ENCODE results near the gene BANP.
"Not testable (repeated sequence)": the region's sequence is repeated elsewhere in the genome, so short reads cannot be mapped to it uniquely, and the experiment has no call there.

Gene BANP

GRCh38 chr16:88030961-88031360 is 79.7 kb downstream of the BANP start:
- DNase-seq (ENCODE audit: low read depth in 3 of 3): not testable (repeated sequence)

GRCh38 chr16:88033003-88033740 is 81.9 kb downstream of the BANP start:
- not testable (repeated sequence) for DNase-seq (ENCODE audit: low read depth in 3 of 3)

DNA sequence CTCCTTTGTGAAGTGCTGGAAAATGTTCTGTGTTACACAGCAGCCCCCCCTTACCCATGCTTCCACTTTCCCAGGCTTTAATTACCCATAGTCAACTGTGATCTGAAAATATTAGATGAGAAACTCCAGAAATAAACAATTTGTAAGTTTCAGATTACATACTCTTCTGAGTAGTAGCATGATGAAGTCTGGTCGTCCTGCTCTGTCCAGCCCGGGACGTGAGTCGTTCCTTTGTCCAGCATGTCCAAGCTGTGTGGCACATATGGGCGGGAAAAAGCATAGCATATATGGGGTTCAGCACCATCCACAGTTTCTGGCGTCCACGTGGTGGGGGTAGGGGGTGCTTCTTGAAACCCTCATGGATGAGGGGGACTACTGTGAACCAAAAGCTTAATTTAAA is 83.5 kb downstream of the BANP start:
- no peak for DNase-seq (ENCODE audit: low read depth in 3 of 3)

- DNase-seq (ENCODE audit: low read depth in 3 of 3): no peak
Measured at GRCh38 chr16:88035292-88035691, 84.1 kb downstream of the BANP start.

DNA sequence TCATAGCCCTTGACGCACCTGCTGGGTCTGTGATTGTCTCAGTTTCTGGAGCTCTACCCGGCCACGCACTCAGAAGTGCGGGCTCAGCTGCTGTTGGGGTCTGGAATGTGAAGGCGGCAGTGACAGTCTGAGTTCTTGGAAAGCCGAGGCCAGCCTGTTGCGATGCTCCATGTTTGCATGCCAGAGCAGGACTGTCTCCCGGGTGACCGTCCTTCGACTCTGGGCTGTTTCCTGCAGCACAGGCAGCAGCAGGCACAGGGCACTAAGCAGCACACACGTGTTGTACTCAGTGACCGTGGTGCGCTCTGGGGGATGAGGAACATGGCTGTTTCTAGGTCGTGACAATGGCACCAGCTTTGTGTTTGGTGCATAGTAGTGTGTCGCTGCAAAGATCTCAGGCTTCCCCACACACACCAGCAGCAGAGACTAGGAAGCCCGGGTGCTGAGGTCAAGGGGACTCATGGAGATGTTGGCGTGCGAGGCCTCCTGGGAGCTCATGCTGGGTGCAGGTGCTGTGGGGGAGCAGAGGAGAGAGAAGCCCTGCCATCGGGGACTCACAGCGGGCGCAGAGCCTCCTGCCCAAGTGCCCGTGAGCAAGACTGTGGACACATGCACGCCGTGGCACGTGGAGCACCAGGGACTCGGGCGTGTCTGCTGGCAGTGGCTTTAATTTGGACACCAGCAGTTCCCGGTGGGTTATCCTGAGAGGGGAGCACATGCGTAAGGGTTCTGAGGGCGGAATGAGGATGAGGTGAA is 84.8 kb downstream of the BANP start:
- DNase-seq (ENCODE audit: low read depth in 3 of 3): not testable (repeated sequence)

GRCh38 chr16:88036640-88036996 is 85.4 kb downstream of the BANP start:
- not testable (repeated sequence) for DNase-seq (ENCODE audit: low read depth in 3 of 3)

- DNase-seq (ENCODE audit: low read depth in 3 of 3): not testable (repeated sequence)
Measured at GRCh38 chr16:88037359-88037758, 86.1 kb downstream of the BANP start.

DNA sequence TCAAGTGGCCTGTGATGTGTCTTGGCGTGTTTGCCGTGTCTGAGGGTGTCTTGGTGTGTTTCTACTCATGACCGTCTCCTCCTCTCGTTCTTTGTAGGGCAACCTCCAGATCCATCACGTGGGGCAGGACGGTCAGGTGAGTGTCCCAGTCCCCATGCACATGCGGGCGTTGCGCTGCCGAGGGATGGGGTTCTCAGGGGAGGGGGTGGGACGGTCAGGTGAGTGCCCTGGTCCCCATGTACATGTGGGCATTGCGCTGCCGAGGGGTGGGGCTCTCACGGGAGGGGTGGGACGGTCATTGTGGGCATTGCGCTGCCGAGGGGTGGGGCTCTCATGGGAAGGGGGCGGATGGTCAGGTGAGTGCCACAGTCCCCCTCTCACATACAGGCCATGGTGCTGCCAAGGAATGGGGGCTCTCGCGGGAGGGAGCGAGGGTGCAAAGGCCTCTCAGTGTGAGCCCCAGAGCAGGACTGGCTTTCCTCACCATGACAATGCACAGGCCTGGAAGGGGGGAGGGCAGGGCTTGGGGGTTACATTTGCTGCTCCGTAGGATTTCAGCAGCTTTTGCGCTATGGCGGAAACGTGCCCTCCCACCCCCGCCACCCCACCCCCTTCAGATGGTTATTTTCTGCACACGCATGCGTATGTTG is 86.8 kb downstream of the BANP start:
- DNase-seq (ENCODE audit: low read depth in 3 of 3): not testable (repeated sequence)

GRCh38 chr16:88038526-88038908 is 87.3 kb downstream of the BANP start:
- not testable (repeated sequence) for DNase-seq (ENCODE audit: low read depth in 3 of 3)

GRCh38 chr16:88039591-88039990 is 88.4 kb downstream of the BANP start:
- DNase-seq (ENCODE audit: low read depth in 3 of 3): no peak

- DNase-seq (ENCODE audit: low read depth in 3 of 3): not testable (repeated sequence)
Measured at GRCh38 chr16:88040196-88040876, 89.1 kb downstream of the BANP start.

DNA sequence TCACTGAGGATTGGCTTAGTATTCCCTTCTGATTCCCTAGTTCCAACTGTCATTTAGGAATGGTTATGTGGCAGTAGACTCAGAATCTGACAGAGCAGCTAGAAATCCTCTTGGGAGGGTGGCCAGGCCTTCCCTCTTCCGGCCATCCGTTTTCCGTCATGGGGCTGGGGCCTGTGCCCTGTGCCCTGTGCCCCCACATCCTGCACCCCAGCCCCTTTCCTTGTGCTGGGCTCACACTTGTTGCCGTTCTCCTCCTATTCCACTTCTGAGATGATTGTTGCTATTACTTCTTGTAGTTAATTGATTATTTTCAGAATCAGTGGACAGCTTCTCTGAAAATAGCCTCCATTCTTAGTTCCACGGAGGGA is 89.6 kb downstream of the BANP start:
- DNase-seq (ENCODE audit: low read depth in 3 of 3): not testable (repeated sequence)

- not testable (repeated sequence) for DNase-seq (ENCODE audit: low read depth in 3 of 3)
Measured at GRCh38 chr16:88041506-88041905, 90.3 kb downstream of the BANP start.

DNA sequence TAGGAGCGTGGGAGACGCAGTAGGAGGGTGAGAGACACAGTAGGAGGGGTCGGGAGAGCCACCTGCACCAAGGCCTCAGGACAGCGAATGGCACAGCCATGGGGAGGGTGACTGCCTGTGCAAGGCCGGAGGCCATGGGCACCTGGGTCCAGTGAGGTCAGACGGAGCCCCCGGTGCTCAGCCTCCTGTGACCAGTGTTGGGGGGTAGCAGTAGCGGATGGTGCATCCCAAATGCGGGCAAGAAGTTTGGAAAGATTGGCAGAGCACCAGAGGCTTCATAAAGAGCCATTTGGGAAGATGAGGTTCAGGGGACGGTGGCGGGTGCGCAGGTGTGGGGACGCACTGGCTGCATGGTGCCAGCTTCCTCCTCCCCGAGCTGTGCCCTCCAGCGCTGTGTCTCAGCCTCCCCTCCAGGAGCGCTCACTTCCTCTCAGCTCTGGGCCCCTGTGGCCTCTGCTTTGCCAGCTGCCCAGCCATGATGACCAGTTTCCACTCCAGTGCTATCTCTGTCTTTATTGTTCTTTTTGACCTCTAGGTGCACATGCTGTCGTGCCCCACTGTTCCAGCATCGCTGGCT is 90.8 kb downstream of the BANP start:
- not testable (repeated sequence) for DNase-seq (ENCODE audit: low read depth in 3 of 3)

DNA sequence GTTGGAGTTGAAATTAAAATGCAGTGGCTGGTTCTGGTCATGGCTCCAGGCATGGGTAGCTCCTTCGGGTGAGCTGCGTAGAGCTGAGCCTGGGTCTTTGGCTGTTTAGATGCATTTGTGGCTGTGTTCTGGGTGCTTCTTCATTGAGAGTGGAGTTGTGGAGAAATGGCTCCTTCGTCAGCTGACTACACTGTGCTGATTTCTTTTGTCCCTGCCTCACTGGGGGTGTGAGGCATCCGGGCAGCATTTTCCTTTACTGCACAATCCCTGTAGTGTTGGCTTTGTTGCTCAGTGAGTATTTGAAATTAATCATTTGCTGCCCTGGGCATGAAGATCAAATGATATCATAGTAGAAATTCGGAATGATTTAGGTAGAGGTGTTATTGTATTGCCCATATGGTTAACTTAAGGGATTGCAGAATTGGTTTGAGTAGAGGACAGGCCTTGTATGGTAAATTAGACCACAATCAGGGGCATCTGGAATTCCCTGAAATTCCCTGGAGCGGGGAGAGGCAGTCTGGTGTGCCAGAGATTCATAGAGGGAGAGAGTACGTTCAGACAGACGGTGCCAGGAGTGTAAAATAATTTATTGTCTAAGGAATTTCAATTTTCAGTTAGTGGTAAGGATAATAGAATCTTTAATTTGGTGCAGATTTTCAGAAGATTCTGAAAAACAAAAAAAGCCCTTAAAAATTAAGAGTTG is 92.1 kb downstream of the BANP start:
- not testable (repeated sequence) for DNase-seq (ENCODE audit: low read depth in 3 of 3)

- DNase-seq (ENCODE audit: low read depth in 3 of 3): not testable (repeated sequence)
Measured at GRCh38 chr16:88044121-88044581, 92.9 kb downstream of the BANP start.

DNA sequence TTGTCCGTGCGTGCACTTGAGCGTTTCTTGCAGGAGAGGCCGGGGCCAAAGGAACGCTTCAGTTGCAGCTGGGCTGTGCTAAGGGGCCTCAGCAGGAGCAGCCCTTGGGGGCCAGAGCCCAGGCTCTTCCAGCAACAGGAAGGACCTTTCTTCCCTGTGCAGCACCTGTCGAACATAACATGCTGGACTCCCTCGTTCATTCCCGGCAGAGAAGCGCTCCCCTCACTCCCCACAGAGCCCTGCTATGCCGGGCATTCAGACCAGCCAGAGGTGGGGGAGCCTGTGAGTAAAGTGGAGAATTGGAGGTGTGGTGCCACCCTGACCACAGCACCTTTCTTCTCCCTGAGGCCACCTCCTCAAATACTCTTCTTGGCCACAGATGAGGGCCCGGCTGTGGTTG is 94.1 kb downstream of the BANP start:
- not testable (repeated sequence) for DNase-seq (ENCODE audit: low read depth in 3 of 3)

GRCh38 chr16:88045820-88046303 is 94.6 kb downstream of the BANP start:
- no peak for DNase-seq (ENCODE audit: low read depth in 3 of 3)

- no peak for DNase-seq (ENCODE audit: low read depth in 3 of 3)
Measured at GRCh38 chr16:88047462-88047861, 96.2 kb downstream of the BANP start.

- no peak for DNase-seq (ENCODE audit: low read depth in 3 of 3)
Measured at GRCh38 chr16:88048985-88049384, 97.8 kb downstream of the BANP start.

Measured in stimulated activated CD4-positive, alpha-beta T cell treated with anti-CD3 and anti-CD28 coated beads, TNF-alpha, amount 100 ng/mL, for 48 hours (primary cell).